NB4 (cell line): Measurements from ENCODE around the gene RBM19.

ENCODE experiments used
- CTCF ChIP-seq: IDR thresholded peaks from one replicate; pipeline ENCODE4 v1.5.1; 2012; ENCODE audit warnings: low read depth, low read length
- POLR2A ChIP-seq: IDR thresholded peaks from 2 replicates; pipeline ENCODE4 v1.6.1; 2011; ENCODE audit warnings: mild to moderate bottlenecking; ENCODE audit not compliant: insufficient read length; ENCODE audit errors: extremely low read depth

- TF ChIP-seq CTCF (no peak), POLR2A (no peak)
Observed at GRCh38 chr12:113938471-113938870, 27.7 kb downstream of the RBM19 start.
